Activated naive CD4-positive, alpha-beta T cell treated with anti-CD3 and anti-CD28 coated beads, Interleukin-2, amount 50 U/mL, for 72 hours (primary cell): ENCODE measurements around the gene SMCO2. TPM values are rescaled to one million over a fixed set of nuclear protein-coding genes. Genes with fewer than 3 reads are reported as not detected.
A peak's percentile ranks its signal among the peaks of the same experiment; 100 is the strongest.
"Not testable (repeated sequence)": the region's sequence is repeated elsewhere in the genome, so short reads cannot be mapped to it uniquely, and the experiment has no call there.

ENCODE experiments used
- ATAC-seq, 2 donors: fragments of 150-1000 bp; cut with Tn5 transposase; 2 replicates each; pipeline ENCODE4 v1.10.0; 2021; ENCODE audit warnings: mild to moderate bottlenecking in 2 of 2, moderate library complexity in 2 of 2
- DNase-seq, 2 donors: peaks; one replicate each; pipeline ENCODE4 v3.0.0; 2021 to 2022; ENCODE audit warnings: low spot score in 2 of 2
- H3K27ac Mint-ChIP-seq, 2 donors: one replicate each; pipeline ENCODE4 v1.8.0; 2022; ENCODE audit warnings: mild to moderate bottlenecking in 2 of 2, mixed read lengths in 2 of 2
- H3K36me3 Mint-ChIP-seq, 2 donors: one replicate each; pipeline ENCODE4 v1.8.0; 2022; ENCODE audit warnings: mixed read lengths in 2 of 2
- H3K9me3 Mint-ChIP-seq, 2 donors: one replicate each; pipeline ENCODE4 v1.8.0; 2022; ENCODE audit warnings: mixed read lengths in 2 of 2
- total RNA-seq, 2 donors: library from RNA; stranded (reverse); gene quantifications; one replicate each; pipeline ENCODE4 v1.2.3, GENCODE V29; 2022

The SMCO2 gene
- total RNA-seq, 2 donors from 2014 or later, result 0.37 TPM; not detected in 1

- no peaks in the 10 kb centered on the region for H3K36me3 Mint-ChIP-seq
- H3K27ac Mint-ChIP-seq, result no peak overlapping the region
- no peak for DNase-seq
- ATAC-seq, result no peak
- no peaks in the 10 kb centered on the region for H3K9me3 Mint-ChIP-seq
These were observed 82.3 kb downstream of the SMCO2 start for GRCh38 chr12:27528788-27529187.

- DNase-seq (no peak), ATAC-seq (no peak)
- H3K36me3 Mint-ChIP-seq, result no peaks in the 10 kb centered on the region
- no peak overlapping the region for H3K27ac Mint-ChIP-seq
- H3K9me3 Mint-ChIP-seq, result no peaks in the 10 kb centered on the region
These were observed 83.8 kb downstream of the SMCO2 start for GRCh38 chr12:27530157-27530922.

GRCh38 chr12:27531896-27532295, 85.4 kb downstream of the SMCO2 start:
- H3K9me3 Mint-ChIP-seq, result no peaks in the 10 kb centered on the region
- DNase-seq, result no peak
- no peak for ATAC-seq
- no peak overlapping the region for H3K27ac Mint-ChIP-seq
- H3K36me3 Mint-ChIP-seq, result no peaks in the 10 kb centered on the region

GRCh38 chr12:27534060-27534764, 87.7 kb downstream of the SMCO2 start:
- DNase-seq (peak in 1 of 2 donors; percentile 47), ATAC-seq (peak; percentile 90 to 91)
- H3K27ac Mint-ChIP-seq, result peak overlapping the region; percentile 65 to 81
- H3K9me3 Mint-ChIP-seq, result no peaks in the 10 kb centered on the region
- H3K36me3 Mint-ChIP-seq, result peaks cover 0 to 5% of the 10 kb centered on the region in 2 donors

GRCh38 chr12:27534765-27535161, 88.2 kb downstream of the SMCO2 start:
- Mint-ChIP-seq H3K36me3 (peaks cover 0 to 5% of the 10 kb centered on the region in 2 donors), H3K9me3 (no peaks in the 10 kb centered on the region), H3K27ac (peak overlapping the region; percentile 16 to 81)
- ATAC-seq (peak; percentile 63 to 67), DNase-seq (no peak)

- H3K9me3 Mint-ChIP-seq, result no peaks in the 10 kb centered on the region
- no peak for DNase-seq
- H3K27ac Mint-ChIP-seq, result no peak overlapping the region
- peaks cover 0 to 5% of the 10 kb centered on the region in 2 donors for H3K36me3 Mint-ChIP-seq
- no peak for ATAC-seq
These were observed 88.8 kb downstream of the SMCO2 start for GRCh38 chr12:27535318-27535717.

- H3K9me3 Mint-ChIP-seq, result no peaks in the 10 kb centered on the region
- peak overlapping the region; percentile 7 to 25 for H3K27ac Mint-ChIP-seq
- DNase-seq, result no peak
- ATAC-seq, result no peak
- H3K36me3 Mint-ChIP-seq, result peaks cover 0 to 5% of the 10 kb centered on the region in 2 donors
These were observed 91.5 kb downstream of the SMCO2 start for GRCh38 chr12:27537855-27538675.

- ATAC-seq, result no peak
- peaks cover 2 to 7% of the 10 kb centered on the region in 2 donors for H3K36me3 Mint-ChIP-seq
- DNase-seq, result no peak
- H3K9me3 Mint-ChIP-seq, result no peaks in the 10 kb centered on the region
- H3K27ac Mint-ChIP-seq, result no peak overlapping the region
These were observed 92.7 kb downstream of the SMCO2 start for GRCh38 chr12:27539191-27539631.

GRCh38 chr12:27541031-27541719, 94.6 kb downstream of the SMCO2 start:
- DNase-seq (no peak), ATAC-seq (no peak)
- Mint-ChIP-seq H3K9me3 (no peaks in the 10 kb centered on the region), H3K36me3 (peaks cover 9 to 11% of the 10 kb centered on the region in 2 donors), H3K27ac (no peak overlapping the region)

- no peak for ATAC-seq
- no peak for DNase-seq
- peaks cover 9 to 11% of the 10 kb centered on the region in 2 donors for H3K36me3 Mint-ChIP-seq
- H3K27ac Mint-ChIP-seq, result no peak overlapping the region
- no peaks in the 10 kb centered on the region for H3K9me3 Mint-ChIP-seq
These were observed 96.1 kb downstream of the SMCO2 start for GRCh38 chr12:27542628-27543027.

- H3K9me3 Mint-ChIP-seq, H3K27ac Mint-ChIP-seq, H3K36me3 Mint-ChIP-seq, DNase-seq, ATAC-seq: not testable (repeated sequence)
These were observed 98.3 kb downstream of the SMCO2 start for GRCh38 chr12:27544858-27545257.

GRCh38 chr12:27545665-27546064, 99.1 kb downstream of the SMCO2 start:
- DNase-seq (no peak), ATAC-seq (no peak)
- no peaks in the 10 kb centered on the region for H3K9me3 Mint-ChIP-seq
- H3K27ac Mint-ChIP-seq, result no peak overlapping the region
- H3K36me3 Mint-ChIP-seq, result peaks cover 6 to 9% of the 10 kb centered on the region in 2 donors

- Mint-ChIP-seq H3K36me3 (peaks cover 6 to 9% of the 10 kb centered on the region in 2 donors), H3K27ac (no peak overlapping the region), H3K9me3 (no peaks in the 10 kb centered on the region)
- DNase-seq (no peak), ATAC-seq (no peak)
These were observed 101.1 kb downstream of the SMCO2 start for GRCh38 chr12:27547592-27547991.

- ATAC-seq (peak; percentile 46 to 78), DNase-seq (no peak)
- Mint-ChIP-seq H3K9me3 (no peaks in the 10 kb centered on the region), H3K27ac (no peak overlapping the region), H3K36me3 (peaks cover 6 to 9% of the 10 kb centered on the region in 2 donors)
These were observed 102.0 kb downstream of the SMCO2 start for GRCh38 chr12:27548301-27549199.

GRCh38 chr12:27549236-27549800, 102.8 kb downstream of the SMCO2 start:
- H3K36me3 Mint-ChIP-seq, result peaks cover 3 to 5% of the 10 kb centered on the region in 2 donors
- no peak overlapping the region for H3K27ac Mint-ChIP-seq
- DNase-seq (no peak), ATAC-seq (peak in 1 of 2 donors; percentile 59)
- no peaks in the 10 kb centered on the region for H3K9me3 Mint-ChIP-seq
